Measurements from ENCODE around the gene TSPAN11. TPM values are rescaled to one million over a fixed set of nuclear protein-coding genes. Genes with fewer than 3 reads are reported as not detected.

Gene TSPAN11
- 9.3 TPM for polyA plus RNA-seq (2012; ENCODE audit: insufficient read length, low read depth)

DNA sequence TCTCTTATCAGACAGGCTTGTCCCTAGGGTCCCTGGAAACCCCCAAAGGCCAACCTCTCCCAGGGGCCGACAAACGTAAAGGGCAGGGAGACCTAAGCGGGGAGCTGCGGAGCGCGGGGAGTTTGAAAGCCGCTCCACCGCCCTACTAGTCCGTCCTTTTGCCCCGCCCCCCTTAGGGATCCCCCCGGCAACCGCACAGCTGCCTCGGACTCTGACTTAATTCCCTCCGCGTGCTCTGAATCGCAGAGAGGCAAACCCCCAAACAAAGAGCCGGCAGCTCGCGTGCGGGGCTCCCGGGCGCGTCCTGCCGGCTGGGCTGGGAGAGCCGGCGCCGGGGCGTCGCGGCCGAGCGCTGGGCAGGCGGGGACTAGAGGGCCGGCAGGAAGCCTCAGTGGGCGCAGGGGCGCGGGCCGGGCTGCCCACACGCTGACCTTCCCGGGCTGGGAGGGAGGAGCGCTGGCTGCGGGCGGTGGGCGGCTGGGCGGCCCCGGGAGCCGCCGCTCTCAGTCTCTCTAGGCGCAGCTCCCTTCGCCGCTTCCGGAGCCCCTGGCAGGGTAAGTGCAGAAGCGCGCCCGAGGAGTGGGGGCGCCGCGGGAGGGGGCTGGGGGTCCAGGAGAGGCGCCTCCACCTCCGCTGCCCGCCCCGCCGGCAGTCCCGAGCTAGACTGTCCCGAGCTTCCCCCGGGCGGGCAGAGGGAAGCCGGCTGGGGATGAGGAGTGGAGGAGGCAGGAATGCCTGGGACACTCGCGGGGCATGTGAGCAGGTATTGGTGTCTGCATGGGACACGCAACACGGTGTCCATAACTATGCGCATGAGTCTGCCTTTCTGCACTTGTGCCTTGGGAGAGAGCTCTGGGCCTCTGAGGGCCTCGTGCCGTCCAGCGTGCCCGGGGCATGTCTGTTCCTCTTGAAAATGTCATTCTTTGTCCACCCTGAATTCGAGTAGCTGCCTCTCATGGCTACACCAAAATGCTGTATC, at the start of gene TSPAN11:
Gene TSPAN11, plus strand, starts transcription at position 506 of the 979 bp plus-strand sequence. CDS start 27,244 bp downstream, outside the sequence.
- TF ChIP-seq FOXP2 (optimal IDR thresholded peaks at IDR 0.05; ENCODE audit: borderline replicate concordance, extremely low read depth, extremely low read length, insufficient read depth) (no peak), POLR2AphosphoS5 (IDR thresholded peaks at IDR 0.05; ENCODE audit: low read depth, low read length) (no peak), TAF1 (IDR thresholded peaks at IDR 0.05; ENCODE audit: borderline replicate concordance, insufficient read depth, low read length) (no peak), SIN3A (IDR thresholded peaks at IDR 0.05; ENCODE audit: borderline replicate concordance, insufficient read depth, low read length) (no peak)
- TF ChIP-seq, protein P1, sequence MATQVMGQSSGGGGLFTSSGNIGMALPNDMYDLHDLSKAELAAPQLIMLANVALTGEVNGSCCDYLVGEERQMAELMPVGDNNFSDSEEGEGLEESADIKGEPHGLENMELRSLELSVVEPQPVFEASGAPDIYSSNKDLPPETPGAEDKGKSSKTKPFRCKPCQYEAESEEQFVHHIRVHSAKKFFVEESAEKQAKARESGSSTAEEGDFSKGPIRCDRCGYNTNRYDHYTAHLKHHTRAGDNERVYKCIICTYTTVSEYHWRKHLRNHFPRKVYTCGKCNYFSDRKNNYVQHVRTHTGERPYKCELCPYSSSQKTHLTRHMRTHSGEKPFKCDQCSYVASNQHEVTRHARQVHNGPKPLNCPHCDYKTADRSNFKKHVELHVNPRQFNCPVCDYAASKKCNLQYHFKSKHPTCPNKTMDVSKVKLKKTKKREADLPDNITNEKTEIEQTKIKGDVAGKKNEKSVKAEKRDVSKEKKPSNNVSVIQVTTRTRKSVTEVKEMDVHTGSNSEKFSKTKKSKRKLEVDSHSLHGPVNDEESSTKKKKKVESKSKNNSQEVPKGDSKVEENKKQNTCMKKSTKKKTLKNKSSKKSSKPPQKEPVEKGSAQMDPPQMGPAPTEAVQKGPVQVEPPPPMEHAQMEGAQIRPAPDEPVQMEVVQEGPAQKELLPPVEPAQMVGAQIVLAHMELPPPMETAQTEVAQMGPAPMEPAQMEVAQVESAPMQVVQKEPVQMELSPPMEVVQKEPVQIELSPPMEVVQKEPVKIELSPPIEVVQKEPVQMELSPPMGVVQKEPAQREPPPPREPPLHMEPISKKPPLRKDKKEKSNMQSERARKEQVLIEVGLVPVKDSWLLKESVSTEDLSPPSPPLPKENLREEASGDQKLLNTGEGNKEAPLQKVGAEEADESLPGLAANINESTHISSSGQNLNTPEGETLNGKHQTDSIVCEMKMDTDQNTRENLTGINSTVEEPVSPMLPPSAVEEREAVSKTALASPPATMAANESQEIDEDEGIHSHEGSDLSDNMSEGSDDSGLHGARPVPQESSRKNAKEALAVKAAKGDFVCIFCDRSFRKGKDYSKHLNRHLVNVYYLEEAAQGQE (IDR thresholded peaks at IDR 0.05; ENCODE audit: insufficient read depth in 1 of 2, low read depth in 2 of 2, low read length in 2 of 2) = no peak

DNA sequence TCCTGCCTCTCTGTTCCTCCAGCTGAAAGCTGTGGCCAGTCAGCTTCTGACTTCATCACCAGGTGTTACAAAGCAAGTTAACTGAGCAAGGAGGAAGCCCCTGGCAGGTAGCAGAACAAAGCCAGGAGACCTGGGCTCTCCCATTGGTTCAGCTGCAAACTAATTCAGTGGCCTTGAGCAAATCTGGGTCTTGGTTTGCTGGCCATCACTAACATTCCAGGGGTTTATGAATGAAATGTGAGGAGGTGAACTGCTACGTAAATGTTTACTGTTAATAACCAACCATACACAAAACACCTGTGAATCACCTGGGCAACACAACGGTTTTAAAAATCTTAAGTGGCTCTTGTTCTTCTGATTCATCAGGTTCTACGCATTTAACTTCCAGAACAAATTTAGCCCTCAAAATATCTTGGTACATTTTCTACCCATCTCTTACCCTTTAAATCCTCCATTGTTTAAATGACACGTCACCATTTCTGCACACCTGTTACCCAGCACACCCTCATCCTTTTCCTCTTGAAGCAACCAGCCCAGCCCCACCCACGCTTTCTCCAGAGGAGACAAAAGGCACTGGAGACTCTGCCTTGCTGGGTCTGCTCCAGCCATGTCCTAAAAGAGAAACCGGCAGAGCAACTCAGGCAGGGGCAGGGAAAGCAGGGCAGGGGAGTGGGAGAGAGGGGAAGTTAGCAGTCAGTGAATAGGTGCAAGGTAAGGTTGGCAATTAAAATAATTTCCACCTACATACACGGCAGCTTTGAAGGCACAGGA, 49.3 kb upstream of the TSPAN11 start:
- no peak for TF ChIP-seq TAF1 (IDR thresholded peaks at IDR 0.05; ENCODE audit: borderline replicate concordance, insufficient read depth, low read length)
- TF ChIP-seq, protein P1 (IDR thresholded peaks at IDR 0.05; ENCODE audit: insufficient read depth in 1 of 2, low read depth in 2 of 2, low read length in 2 of 2) = no peak
- no peak for TF ChIP-seq POLR2AphosphoS5 (IDR thresholded peaks at IDR 0.05; ENCODE audit: low read depth, low read length)
- no peak for TF ChIP-seq SIN3A (IDR thresholded peaks at IDR 0.05; ENCODE audit: borderline replicate concordance, insufficient read depth, low read length)
- TF ChIP-seq FOXP2 (optimal IDR thresholded peaks at IDR 0.05; ENCODE audit: borderline replicate concordance, extremely low read depth, extremely low read length, insufficient read depth) = no peak

DNA sequence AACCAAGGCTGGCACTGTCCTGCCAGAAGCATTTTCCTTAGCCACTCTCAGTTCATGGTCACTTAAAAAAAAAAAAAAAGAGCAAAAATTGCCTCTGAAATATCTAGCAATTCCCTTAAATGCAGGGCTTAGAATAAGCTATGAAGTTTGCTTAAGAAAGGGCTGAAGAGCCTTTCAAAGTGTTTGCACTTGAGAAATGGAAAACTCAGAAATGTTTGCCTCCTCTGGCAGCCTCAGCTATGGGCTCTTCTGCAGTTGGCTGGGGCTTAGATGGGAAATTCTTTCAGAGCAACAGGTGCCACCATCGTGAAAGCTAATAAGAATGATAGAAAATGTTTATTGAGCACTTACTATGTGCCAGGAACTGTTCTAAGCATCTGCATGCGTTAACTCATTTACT, 48.5 kb upstream of the TSPAN11 start:
- no peak for TF ChIP-seq SIN3A (IDR thresholded peaks at IDR 0.05; ENCODE audit: borderline replicate concordance, insufficient read depth, low read length)
- no peak for TF ChIP-seq POLR2AphosphoS5 (IDR thresholded peaks at IDR 0.05; ENCODE audit: low read depth, low read length)
- TF ChIP-seq, protein P1 (IDR thresholded peaks at IDR 0.05; ENCODE audit: insufficient read depth in 1 of 2, low read depth in 2 of 2, low read length in 2 of 2) = no peak
- no peak for TF ChIP-seq TAF1 (IDR thresholded peaks at IDR 0.05; ENCODE audit: borderline replicate concordance, insufficient read depth, low read length)
- no peak for TF ChIP-seq FOXP2 (optimal IDR thresholded peaks at IDR 0.05; ENCODE audit: borderline replicate concordance, extremely low read depth, extremely low read length, insufficient read depth)

GRCh38 chr12:30880061-30880460, 46.5 kb upstream of the TSPAN11 start:
- TF ChIP-seq FOXP2 (optimal IDR thresholded peaks at IDR 0.05; ENCODE audit: borderline replicate concordance, extremely low read depth, extremely low read length, insufficient read depth) (no peak), SIN3A (IDR thresholded peaks at IDR 0.05; ENCODE audit: borderline replicate concordance, insufficient read depth, low read length) (no peak), POLR2AphosphoS5 (IDR thresholded peaks at IDR 0.05; ENCODE audit: low read depth, low read length) (no peak), TAF1 (IDR thresholded peaks at IDR 0.05; ENCODE audit: borderline replicate concordance, insufficient read depth, low read length) (no peak)
- TF ChIP-seq, protein P1 (IDR thresholded peaks at IDR 0.05; ENCODE audit: insufficient read depth in 1 of 2, low read depth in 2 of 2, low read length in 2 of 2) = no peak
